Esophagus squamous epithelium (tissue), 5 donors: ENCODE data around the gene TSPAN12. TPM values are rescaled to one million over a fixed set of nuclear protein-coding genes. Genes with fewer than 3 reads are reported as not detected.

Experiments used
- DNase-seq: peaks from one replicate; lab custom pipeline; 2025; lab: John Stamatoyannopoulos, UW
- H3K27ac ChIP-seq, 4 donors: fragments of 200-600 bp; sonication (generic); one replicate each; pipeline ENCODE4 v1.5.1; 2016 to 2019; ENCODE audit warnings: mild to moderate bottlenecking in 1 of 4
- H3K27me3 ChIP-seq, 4 donors: fragments of 200-600 bp; sonication (generic); 1 replicate in 3 of 4; 2 replicates in 1 of 4; pipeline versions ENCODE4 v1.5.1 to v1.6.0; 2017 to 2021; ENCODE audit warnings: antibody characterized with exemption in 1 of 4
- H3K36me3 ChIP-seq, 3 donors: fragments of 200-600 bp; sonication (generic); one replicate each; pipeline ENCODE4 v1.5.1; 2016 to 2019
- H3K4me1 ChIP-seq, 3 donors: fragments of 200-600 bp; sonication (generic); one replicate each; pipeline ENCODE4 v1.5.1; 2017 to 2019
- H3K4me3 ChIP-seq, 4 donors: fragments of 200-600 bp; sonication (generic); 1 replicate in 3 of 4; 2 replicates in 1 of 4; pipeline ENCODE4 v1.5.1; 2016 to 2019; ENCODE audit warnings: mild to moderate bottlenecking in 2 of 4, moderate library complexity in 1 of 4
- H3K9me3 ChIP-seq, 3 donors: fragments of 200-600 bp; sonication (generic); one replicate each; pipeline ENCODE4 v1.5.1; 2016 to 2019
- POLR2A ChIP-seq, 4 donors: fragments of 450-650 bp; IDR thresholded peaks; one replicate each; pipeline ENCODE4 v1.6.1; 2017; ENCODE audit warnings: antibody characterized with exemption in 4 of 4, mild to moderate bottlenecking in 4 of 4, moderate library complexity in 3 of 4
- WGBS, 2 donors: methylation state at CpG; one replicate each; pipeline ENCODE4 v1.1.5; 2018; 5-methylcytosine and 5-hydroxymethylcytosine counted together
- intact Hi-C: fragments of 100-400 bp; cut with DNase I; formaldehyde crosslinking; loops from one replicate; pipeline ENCODE4 v1.15.0; 2022
- total RNA-seq, 4 donors: library from RNA; depleted of rRNA; stranded (reverse); fragments of >200 nt; gene quantifications; one replicate each; pipeline ENCODE4 v1.1.0, GENCODE V29; 2016
- TF ChIP-seq, protein P1 (sequence below), 6 experiments: fragments of 450-650 bp in 4 of 6; fragments of 200-600 bp in 2 of 6; sonication (generic) in 2 of 6; IDR thresholded peaks; one replicate each; pipeline ENCODE4 v1.5.1; 2016 to 2019; ENCODE audit warnings: antibody characterized with exemption in 6 of 6, mild to moderate bottlenecking in 4 of 6, moderate library complexity in 4 of 6
- donor health status: DM: yes; HTN: yes; CAD: no.

The TSPAN12 gene
- total RNA-seq, 4 donors from 2014 or later: 1.3 to 9.0 (median 5.4) TPM

DNA sequence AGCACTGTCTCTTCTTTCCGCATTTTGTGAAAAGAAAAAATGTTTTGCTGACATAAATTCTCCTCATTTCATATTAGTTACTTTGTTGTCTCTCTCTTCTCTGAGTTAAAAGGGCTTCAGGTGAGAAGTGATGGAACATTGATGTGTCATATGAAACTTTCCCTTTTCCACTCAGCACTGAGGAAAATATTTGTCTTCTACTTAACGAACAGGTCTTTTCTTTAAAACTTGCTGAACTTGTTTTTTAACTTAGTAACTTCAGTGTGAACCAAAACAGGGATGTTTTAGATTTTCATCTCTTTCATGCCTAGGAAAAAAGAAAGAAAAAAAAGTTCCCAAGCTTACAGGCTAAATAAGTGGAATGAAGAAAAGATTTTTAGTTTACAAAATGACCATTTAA is 19.0 kb upstream of the TSPAN12 start:
- Histone ChIP-seq H3K27ac (no peak overlapping the region), H3K36me3 (no peaks in the 10 kb centered on the region), H3K27me3 (no peaks in the 10 kb centered on the region), H3K4me3 (no peak overlapping the region), H3K4me1 (no peaks in the 10 kb centered on the region), H3K9me3 (no peaks in the 10 kb centered on the region)
- intact Hi-C loops: no loop called here
- DNase-seq: no peak
- WGBS, 2 donors: 42 to 55% methylated on average over 2 of the region's 2 CpGs
- no peak for TF ChIP-seq POLR2A (IDR thresholded peaks at IDR 0.05)
- TF ChIP-seq, protein P1, sequence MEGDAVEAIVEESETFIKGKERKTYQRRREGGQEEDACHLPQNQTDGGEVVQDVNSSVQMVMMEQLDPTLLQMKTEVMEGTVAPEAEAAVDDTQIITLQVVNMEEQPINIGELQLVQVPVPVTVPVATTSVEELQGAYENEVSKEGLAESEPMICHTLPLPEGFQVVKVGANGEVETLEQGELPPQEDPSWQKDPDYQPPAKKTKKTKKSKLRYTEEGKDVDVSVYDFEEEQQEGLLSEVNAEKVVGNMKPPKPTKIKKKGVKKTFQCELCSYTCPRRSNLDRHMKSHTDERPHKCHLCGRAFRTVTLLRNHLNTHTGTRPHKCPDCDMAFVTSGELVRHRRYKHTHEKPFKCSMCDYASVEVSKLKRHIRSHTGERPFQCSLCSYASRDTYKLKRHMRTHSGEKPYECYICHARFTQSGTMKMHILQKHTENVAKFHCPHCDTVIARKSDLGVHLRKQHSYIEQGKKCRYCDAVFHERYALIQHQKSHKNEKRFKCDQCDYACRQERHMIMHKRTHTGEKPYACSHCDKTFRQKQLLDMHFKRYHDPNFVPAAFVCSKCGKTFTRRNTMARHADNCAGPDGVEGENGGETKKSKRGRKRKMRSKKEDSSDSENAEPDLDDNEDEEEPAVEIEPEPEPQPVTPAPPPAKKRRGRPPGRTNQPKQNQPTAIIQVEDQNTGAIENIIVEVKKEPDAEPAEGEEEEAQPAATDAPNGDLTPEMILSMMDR (IDR thresholded peaks at IDR 0.05): no peak

DNA sequence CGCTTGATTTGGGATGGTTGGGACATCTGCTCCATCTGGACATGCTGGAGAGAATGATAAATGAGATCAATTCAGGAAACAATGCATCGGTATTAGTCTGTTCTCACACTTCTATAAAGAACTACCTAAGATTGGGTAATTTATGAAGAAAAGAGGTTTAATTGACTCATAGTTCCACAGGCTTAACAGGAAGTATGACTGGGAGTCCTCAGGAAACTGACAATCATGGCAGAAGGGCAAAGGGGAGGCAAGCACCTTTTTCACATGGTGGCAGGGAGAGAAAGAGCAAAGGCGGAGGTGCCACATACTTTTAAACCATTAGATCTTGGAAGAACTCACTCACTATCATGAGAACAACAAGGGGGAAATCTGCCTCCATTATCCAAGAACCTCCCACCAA is 16.8 kb upstream of the TSPAN12 start:
- TF ChIP-seq, protein P1 (IDR thresholded peaks at IDR 0.05): no peak
- TF ChIP-seq POLR2A (IDR thresholded peaks at IDR 0.05): no peak
- H3K27ac ChIP-seq: no peak overlapping the region
- no peaks in the 10 kb centered on the region for H3K4me1 ChIP-seq
- no peak for DNase-seq
- H3K27me3 ChIP-seq: no peaks in the 10 kb centered on the region
- H3K9me3 ChIP-seq: no peaks in the 10 kb centered on the region
- H3K36me3 ChIP-seq: no peaks in the 10 kb centered on the region
- 68 to 78% methylated on average over 3 of the region's 3 CpGs for WGBS, 2 donors
- intact Hi-C loops: no loop called here
- no peak overlapping the region for H3K4me3 ChIP-seq

DNA sequence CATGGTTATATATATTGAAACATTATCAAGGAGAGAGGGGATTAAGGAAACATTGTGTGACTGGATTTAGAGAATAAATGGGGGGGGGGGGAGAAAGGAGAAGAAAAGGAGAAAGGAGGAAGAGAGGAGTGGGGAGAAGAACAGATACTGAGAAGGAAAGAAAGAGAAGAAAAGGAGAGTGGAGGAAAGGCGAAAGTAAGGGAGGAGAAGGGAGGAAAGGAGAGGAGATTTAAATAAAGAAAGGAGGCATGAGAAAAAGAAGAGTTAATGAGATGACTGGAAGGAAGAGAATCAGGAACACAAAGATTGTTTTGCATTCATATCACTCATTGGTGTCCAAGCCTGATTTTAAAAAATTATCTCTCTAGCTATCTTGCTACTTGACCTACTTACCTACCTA is 16.1 kb upstream of the TSPAN12 start:
- intact Hi-C loops: no loop called here
- WGBS, 2 donors: 78 to 79% methylated on average over 1 of the region's 1 CpG

DNA sequence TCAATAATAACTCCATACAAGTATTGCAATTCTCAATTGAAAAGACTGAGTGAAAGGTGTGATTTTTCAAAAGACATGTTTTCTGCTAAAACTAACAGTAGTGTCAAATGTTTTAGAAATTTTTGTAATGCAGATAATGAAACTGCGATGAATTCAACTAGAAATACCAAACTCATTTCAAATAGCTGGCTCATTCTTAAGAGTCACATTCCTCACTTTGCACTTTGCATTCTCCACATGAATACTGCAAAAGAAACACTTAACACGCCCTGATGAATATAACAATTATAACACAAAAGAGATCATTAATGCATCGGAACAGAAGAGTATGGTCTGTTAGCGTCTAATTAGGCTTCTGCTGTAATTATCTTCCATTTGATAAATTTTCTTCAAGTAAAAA is 15.5 kb upstream of the TSPAN12 start:
- H3K4me1 ChIP-seq: no peaks in the 10 kb centered on the region
- no peak overlapping the region for H3K27ac ChIP-seq
- H3K9me3 ChIP-seq: no peaks in the 10 kb centered on the region
- H3K4me3 ChIP-seq: no peak overlapping the region
- intact Hi-C loops: no loop called here
- no peaks in the 10 kb centered on the region for H3K36me3 ChIP-seq
- TF ChIP-seq POLR2A (IDR thresholded peaks at IDR 0.05): no peak
- TF ChIP-seq, protein P1 (IDR thresholded peaks at IDR 0.05): no peak
- no peak for DNase-seq
- WGBS, 2 donors: 57 to 63% methylated on average over 4 of the region's 4 CpGs
- no peaks in the 10 kb centered on the region for H3K27me3 ChIP-seq

More for the DNA sequence above, 16.1 kb upstream of the TSPAN12 start:
- TF ChIP-seq, protein P1 (IDR thresholded peaks at IDR 0.05): no peak
- no peak for TF ChIP-seq POLR2A (IDR thresholded peaks at IDR 0.05)
- no peaks in the 10 kb centered on the region for H3K36me3 ChIP-seq
- no peak for DNase-seq
- no peaks in the 10 kb centered on the region for H3K4me1 ChIP-seq
- no peak overlapping the region for H3K4me3 ChIP-seq
- no peaks in the 10 kb centered on the region for H3K27me3 ChIP-seq
- no peak overlapping the region for H3K27ac ChIP-seq
- no peaks in the 10 kb centered on the region for H3K9me3 ChIP-seq

DNA sequence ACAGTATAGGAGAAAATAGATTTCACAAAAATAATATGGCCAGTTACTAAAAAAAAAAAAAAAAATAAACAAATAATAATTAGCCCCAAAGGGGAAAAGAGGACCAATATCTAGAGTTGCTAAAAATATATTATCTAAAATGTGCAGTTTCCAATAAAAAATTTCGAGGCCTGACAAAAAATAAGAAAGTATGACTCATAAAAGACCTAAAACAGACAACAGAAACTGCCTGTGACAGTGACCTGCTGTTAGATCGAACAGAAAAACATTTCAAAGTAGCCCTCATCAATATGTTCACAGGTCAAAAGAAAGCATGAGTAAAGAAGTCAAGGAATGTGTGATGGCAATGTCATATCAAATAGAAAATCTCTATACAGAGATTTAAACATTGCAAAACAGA is 11.8 kb upstream of the TSPAN12 start:
- TF ChIP-seq POLR2A (IDR thresholded peaks at IDR 0.05): no peak
- TF ChIP-seq, protein P1 (IDR thresholded peaks at IDR 0.05): no peak
- Histone ChIP-seq H3K27ac (no peak overlapping the region), H3K36me3 (no peaks in the 10 kb centered on the region), H3K9me3 (no peaks in the 10 kb centered on the region), H3K4me1 (no peaks in the 10 kb centered on the region), H3K4me3 (no peak overlapping the region), H3K27me3 (no peaks in the 10 kb centered on the region)
- intact Hi-C loops: no loop called here
- 48 to 79% methylated on average over 2 of the region's 2 CpGs for WGBS, 2 donors
- no peak for DNase-seq
